Lower lobe of right lung (tissue), 2 donors: Measurements from ENCODE around the gene CLSTN2. TPM values are rescaled to one million over a fixed set of nuclear protein-coding genes. Genes with fewer than 3 reads are reported as not detected.

Experiments
- ATAC-seq, 2 donors: fragments of 200-7000 bp; cut with Tn5 transposase; one replicate each; pipeline ENCODE4 v1.9.1; 2020 to 2022; ENCODE audit warnings: mild to moderate bottlenecking in 2 of 2, moderate library complexity in 2 of 2
- DNase-seq: peaks from one replicate; pipeline ENCODE4 v3.0.0-alpha.2; 2020
- H3K27ac ChIP-seq: fragments of 200-600 bp; one replicate; pipeline ENCODE4 v1.8.0; 2022
- H3K27me3 ChIP-seq: fragments of 200-600 bp; one replicate; pipeline ENCODE4 v1.8.0; 2022; ENCODE audit warnings: low read depth
- H3K36me3 ChIP-seq: fragments of 200-600 bp; one replicate; pipeline ENCODE4 v1.8.0; 2022; ENCODE audit warnings: mild to moderate bottlenecking
- H3K4me1 ChIP-seq: fragments of 200-600 bp; one replicate; pipeline ENCODE4 v1.8.0; 2022
- H3K4me3 ChIP-seq: fragments of 200-600 bp; one replicate; pipeline ENCODE4 v1.8.0; 2022; ENCODE audit warnings: mild to moderate bottlenecking
- H3K9me3 ChIP-seq: fragments of 200-600 bp; one replicate; pipeline ENCODE4 v1.8.0; 2022
- intact Hi-C: fragments of 100-400 bp; cut with DNase I; formaldehyde crosslinking; loops from one replicate; pipeline ENCODE4 v1.11.0; 2022
- total RNA-seq: library from RNA; stranded (reverse); fragmentation: NEBNext Ultra II Directional; extraction: Animal tissue kit (Norgen Biotek cat#: 25700); gene quantifications from one replicate; pipeline ENCODE4 v1.2.1, GENCODE V29; 2021
- TF ChIP-seq, protein P1 (sequence below): fragments of 200-600 bp; IDR thresholded peaks from one replicate; pipeline ENCODE4 v1.8.0; 2022; ENCODE audit warnings: antibody characterized with exemption, mild to moderate bottlenecking
- donor health status: DM: no; HTN: yes; CAD: no; lungs with severe emphysema.

The CLSTN2 gene
- total RNA-seq, 1 donor from 2014 or later, result 4.5 TPM

DNA sequence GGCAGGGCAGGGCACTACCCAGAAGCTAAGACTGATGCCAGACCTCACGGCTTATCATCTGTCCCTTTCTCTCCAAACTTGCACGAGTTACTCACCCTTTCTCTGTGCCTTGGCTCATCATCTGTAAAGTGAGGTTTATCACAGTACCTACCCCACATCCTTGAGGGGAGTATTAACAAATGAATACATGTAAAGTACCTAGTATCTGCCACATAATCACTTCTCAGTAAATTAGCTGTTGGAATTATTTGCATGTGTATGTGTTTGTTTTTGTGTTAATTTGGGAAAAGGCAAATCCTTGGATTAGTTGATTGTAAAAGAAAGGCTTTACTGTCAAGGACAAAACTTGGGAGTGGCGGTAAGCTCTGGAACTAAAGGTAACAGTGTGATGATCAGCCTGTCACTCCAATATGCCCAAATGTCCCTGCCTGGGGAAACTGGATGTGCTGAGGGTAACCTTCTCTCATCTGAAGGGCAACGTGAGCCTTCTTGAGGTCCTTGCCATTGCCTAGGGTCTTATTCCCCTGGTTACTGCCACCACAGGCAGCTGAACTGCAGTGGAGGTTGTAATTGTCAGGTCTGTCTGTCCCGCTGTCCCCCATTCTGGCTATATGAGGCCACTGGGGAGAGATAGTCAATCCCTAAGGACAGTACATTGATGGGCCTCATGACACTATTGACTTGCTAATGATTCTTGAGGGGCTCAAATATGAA, 269.4 kb downstream of the CLSTN2 start:
- Histone ChIP-seq H3K27ac (no peak overlapping the region), H3K27me3 (no peaks in the 10 kb centered on the region), H3K4me3 (no peak overlapping the region), H3K36me3 (no peaks in the 10 kb centered on the region), H3K9me3 (no peaks in the 10 kb centered on the region), H3K4me1 (no peaks in the 10 kb centered on the region)
- intact Hi-C loops, result no loop called here
- no peak for DNase-seq
- no peak for ATAC-seq
- TF ChIP-seq, protein P1, sequence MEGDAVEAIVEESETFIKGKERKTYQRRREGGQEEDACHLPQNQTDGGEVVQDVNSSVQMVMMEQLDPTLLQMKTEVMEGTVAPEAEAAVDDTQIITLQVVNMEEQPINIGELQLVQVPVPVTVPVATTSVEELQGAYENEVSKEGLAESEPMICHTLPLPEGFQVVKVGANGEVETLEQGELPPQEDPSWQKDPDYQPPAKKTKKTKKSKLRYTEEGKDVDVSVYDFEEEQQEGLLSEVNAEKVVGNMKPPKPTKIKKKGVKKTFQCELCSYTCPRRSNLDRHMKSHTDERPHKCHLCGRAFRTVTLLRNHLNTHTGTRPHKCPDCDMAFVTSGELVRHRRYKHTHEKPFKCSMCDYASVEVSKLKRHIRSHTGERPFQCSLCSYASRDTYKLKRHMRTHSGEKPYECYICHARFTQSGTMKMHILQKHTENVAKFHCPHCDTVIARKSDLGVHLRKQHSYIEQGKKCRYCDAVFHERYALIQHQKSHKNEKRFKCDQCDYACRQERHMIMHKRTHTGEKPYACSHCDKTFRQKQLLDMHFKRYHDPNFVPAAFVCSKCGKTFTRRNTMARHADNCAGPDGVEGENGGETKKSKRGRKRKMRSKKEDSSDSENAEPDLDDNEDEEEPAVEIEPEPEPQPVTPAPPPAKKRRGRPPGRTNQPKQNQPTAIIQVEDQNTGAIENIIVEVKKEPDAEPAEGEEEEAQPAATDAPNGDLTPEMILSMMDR, result no peak

DNA sequence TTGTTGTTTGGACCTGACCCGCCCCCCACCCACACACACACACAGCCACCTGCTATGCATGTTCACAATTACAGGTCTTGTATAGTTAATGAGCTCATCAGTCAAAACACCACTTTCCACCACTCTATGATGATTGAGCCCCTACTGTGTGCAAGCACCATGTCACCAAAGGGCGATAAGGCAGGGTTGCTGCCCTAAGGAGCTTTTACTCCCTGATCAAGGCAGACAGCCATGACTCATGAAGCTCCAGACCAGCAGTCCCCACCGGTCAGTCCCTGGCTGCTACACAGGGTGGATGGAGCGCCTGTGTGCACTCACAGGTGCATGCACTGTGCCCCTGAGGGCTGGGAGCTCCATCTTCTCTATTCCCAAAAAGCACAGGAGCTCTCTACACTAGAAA, 270.6 kb downstream of the CLSTN2 start:
- H3K27me3 ChIP-seq, result no peaks in the 10 kb centered on the region
- intact Hi-C loops, result no loop called here
- TF ChIP-seq, protein P1, result no peak
- no peaks in the 10 kb centered on the region for H3K9me3 ChIP-seq
- DNase-seq (no peak), ATAC-seq (no peak)
- H3K36me3 ChIP-seq, result no peaks in the 10 kb centered on the region
- no peak overlapping the region for H3K27ac ChIP-seq
- H3K4me1 ChIP-seq, result no peaks in the 10 kb centered on the region
- H3K4me3 ChIP-seq, result no peak overlapping the region

DNA sequence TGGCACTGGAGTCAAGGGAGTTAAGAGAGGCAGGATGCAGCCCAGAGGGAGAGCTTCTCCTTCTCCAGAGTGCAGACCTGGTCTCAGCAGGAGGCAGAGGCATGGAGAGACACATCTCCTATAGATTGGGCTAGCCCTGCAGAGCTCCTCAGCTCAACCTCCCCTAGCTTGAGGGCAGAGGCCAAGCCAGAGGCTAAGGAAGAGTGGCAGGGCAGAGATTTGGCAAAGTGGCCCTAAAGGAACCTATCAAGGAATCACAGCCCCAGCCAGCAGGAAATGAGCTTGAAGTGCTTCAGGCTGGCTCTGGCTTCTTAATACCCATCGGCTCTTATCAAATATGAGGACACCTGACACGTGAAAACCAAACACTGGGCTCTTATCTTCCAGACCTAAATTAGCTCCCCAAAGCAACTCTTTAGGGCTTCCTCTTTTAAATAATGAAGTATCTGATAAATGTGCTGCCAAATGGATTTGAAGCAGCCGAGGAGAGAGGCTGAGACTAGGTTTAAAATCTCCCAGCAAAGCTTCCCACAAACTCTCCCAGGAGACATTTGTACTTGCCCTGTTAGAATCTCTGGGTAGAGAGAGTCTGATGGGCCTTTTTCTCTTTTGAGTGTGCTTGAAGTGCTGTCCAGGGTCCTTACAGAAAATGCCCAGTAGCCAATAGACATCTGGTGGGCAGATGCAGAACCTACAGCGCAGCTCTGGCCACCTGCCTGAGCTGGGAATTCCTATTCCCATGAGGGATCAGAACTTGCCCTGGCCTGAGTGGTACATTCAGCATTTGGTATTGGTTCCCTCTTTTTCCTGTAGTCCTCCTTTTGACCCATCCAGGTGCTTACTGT, 271.4 kb downstream of the CLSTN2 start:
- no peak overlapping the region for H3K27ac ChIP-seq
- ATAC-seq (peak in 1 of 2 donors; percentile 41), DNase-seq (no peak)
- H3K4me1 ChIP-seq, result no peaks in the 10 kb centered on the region
- no peaks in the 10 kb centered on the region for H3K27me3 ChIP-seq
- no peak overlapping the region for H3K4me3 ChIP-seq
- H3K9me3 ChIP-seq, result no peaks in the 10 kb centered on the region
- no peaks in the 10 kb centered on the region for H3K36me3 ChIP-seq
- intact Hi-C loops, result no loop called here
- TF ChIP-seq, protein P1, result no peak

DNA sequence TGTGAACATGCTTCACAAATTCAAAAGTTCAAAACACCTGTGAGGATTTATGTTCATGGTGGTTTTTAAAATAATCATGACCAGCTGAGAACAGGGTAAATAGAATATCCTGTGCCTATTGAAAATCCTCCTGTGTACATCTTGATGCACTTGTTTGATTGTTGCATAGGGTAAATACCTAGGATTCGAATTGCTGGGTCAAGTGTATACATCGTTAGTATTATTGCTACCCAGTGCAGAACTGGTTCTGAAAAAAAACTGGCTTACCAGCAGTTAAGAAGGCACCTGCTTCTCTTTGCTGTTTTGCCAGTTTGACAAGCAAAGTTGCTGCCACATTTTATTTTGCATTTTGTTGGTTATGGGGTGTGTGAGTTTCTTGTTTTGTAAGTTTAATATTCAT, 272.6 kb downstream of the CLSTN2 start:
- no peaks in the 10 kb centered on the region for H3K27me3 ChIP-seq
- DNase-seq, result no peak
- ATAC-seq, result no peak
- no peaks in the 10 kb centered on the region for H3K9me3 ChIP-seq
- TF ChIP-seq, protein P1, result no peak
- H3K27ac ChIP-seq, result no peak overlapping the region
- intact Hi-C loops, result no loop called here
- H3K4me3 ChIP-seq, result no peak overlapping the region
- no peaks in the 10 kb centered on the region for H3K4me1 ChIP-seq
- H3K36me3 ChIP-seq, result no peaks in the 10 kb centered on the region

DNA sequence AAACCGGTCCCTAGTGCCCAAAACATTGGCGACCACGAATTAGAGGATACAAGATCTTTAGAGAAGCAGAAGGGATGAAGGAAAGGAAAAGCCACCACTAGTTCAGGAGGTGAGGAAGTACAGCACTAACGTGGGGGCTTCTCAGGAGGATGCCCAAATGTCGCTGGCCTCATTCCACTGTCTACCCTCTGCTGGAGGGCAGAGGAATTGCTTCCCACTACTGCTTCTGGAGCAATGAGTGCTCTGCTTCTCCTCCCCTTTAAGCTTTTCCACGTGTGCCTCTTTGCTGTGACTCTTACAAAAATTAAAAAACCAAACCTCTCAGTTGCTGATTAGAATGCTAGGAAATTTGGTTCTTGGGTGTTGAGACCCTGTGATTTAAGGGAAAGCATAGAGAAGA, 281.3 kb downstream of the CLSTN2 start:
- DNase-seq, result no peak
- no peak overlapping the region for H3K27ac ChIP-seq
- H3K36me3 ChIP-seq, result no peaks in the 10 kb centered on the region
- H3K9me3 ChIP-seq, result no peaks in the 10 kb centered on the region
- no peak overlapping the region for H3K4me3 ChIP-seq
- ATAC-seq, result no peak
- H3K4me1 ChIP-seq, result no peaks in the 10 kb centered on the region
- intact Hi-C loops, result no loop called here
- TF ChIP-seq, protein P1, result peak; percentile 34
- H3K27me3 ChIP-seq, result no peaks in the 10 kb centered on the region
